ENCODE results near the gene GMNC. TPM values are rescaled to one million over a fixed set of nuclear protein-coding genes. Genes with fewer than 3 reads are reported as not detected.

GMNC gene
- polyA plus RNA-seq, result not detected

DNA sequence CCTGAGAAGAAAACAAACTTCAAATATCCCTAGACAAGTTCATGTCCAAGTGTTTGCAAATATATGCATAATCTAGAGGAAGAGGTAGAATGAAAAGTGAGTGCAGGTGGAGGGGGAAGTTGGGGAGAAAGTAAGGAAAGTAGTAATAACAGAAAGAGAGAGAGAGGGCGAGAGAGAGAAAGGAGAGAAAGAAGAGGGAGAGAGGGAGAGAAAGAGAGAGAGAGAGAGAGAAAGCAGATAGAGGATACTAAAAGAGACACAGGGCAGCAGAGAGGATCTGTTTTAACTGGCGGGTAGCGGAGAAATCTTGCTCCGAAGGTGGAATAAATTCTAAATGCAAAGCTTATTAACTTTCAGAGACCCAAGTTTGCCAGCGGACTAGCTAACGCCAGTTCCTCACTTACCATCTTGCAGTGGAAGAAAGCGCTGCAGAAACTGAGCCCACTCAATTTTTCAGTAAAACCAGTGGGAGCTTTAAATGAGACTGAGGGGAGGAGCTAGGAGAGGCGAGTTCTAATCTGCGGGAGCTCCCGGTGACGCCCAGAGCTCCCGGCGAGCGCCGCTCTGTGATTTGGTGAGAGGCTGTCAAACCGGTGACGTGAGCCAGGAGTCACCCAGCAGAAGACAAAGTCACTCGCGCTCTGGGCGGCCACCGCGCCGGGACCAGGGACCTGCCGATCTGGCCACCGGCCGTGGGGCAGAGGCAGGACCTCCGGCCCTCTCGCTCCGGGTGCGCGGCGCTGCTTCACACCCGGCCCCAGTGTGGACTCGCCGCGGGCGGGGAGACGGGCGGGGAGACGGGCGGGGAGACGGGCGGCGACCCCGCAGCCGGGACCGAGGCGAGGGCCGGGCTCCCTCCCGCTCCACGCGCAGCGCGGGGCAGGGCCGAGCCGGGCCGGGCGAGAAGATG lies at the start of gene GMNC:
Gene GMNC, minus strand, starts transcription at position 486 of the 910 bp plus-strand sequence. Its CDS starts 79 bp downstream, at position 407.
- H3K4me1 ChIP-seq (ENCODE audit: control insufficient read depth in 2 of 2, insufficient read depth in 2 of 2, low read length in 1 of 2), result no peaks in the 10 kb centered on the region
- peak within 1 kb of the TSS; percentile 60 to 63 for H3K4me3 ChIP-seq (ENCODE audit: low read depth in 1 of 2, low read length in 2 of 2)
- H3K9me3 ChIP-seq (ENCODE audit: control insufficient read depth in 2 of 2, insufficient read depth in 1 of 2, low read depth in 1 of 2, low read length in 1 of 2), result no peaks in the 10 kb centered on the region
- peak within 1 kb of the TSS; percentile 28 to 62 for H3K27ac ChIP-seq (ENCODE audit: low read depth in 2 of 2, low read length in 1 of 2)
- WGBS, 2 donors, result 4 to 6% methylated on average over 50 to 58 of the region's 58 CpGs
- no peaks in the 10 kb centered on the region for H3K36me3 ChIP-seq (ENCODE audit: control insufficient read depth in 2 of 2, insufficient read depth in 2 of 2, low read length in 1 of 2)
- no peaks in the 10 kb centered on the region for H3K27me3 ChIP-seq (ENCODE audit: control insufficient read depth in 1 of 2, insufficient read depth in 2 of 2, low read length in 2 of 2)

GRCh38 chr3:190911382-190911781 lies 48.9 kb upstream of the GMNC start:
- Histone ChIP-seq H3K36me3 (ENCODE audit: control insufficient read depth in 2 of 2, insufficient read depth in 2 of 2, low read length in 1 of 2) (no peaks in the 10 kb centered on the region), H3K27ac (ENCODE audit: low read depth in 2 of 2, low read length in 1 of 2) (no peak overlapping the region), H3K27me3 (ENCODE audit: control insufficient read depth in 1 of 2, insufficient read depth in 2 of 2, low read length in 2 of 2) (no peaks in the 10 kb centered on the region), H3K9me3 (ENCODE audit: control insufficient read depth in 2 of 2, insufficient read depth in 1 of 2, low read depth in 1 of 2, low read length in 1 of 2) (no peaks in the 10 kb centered on the region), H3K4me3 (ENCODE audit: low read depth in 1 of 2, low read length in 2 of 2) (no peak overlapping the region), H3K4me1 (ENCODE audit: control insufficient read depth in 2 of 2, insufficient read depth in 2 of 2, low read length in 1 of 2) (no peaks in the 10 kb centered on the region)
- 67 to 73% methylated on average over 4 of the region's 4 CpGs for WGBS, 2 donors

GRCh38 chr3:190909908-190910307 lies 47.4 kb upstream of the GMNC start:
- Histone ChIP-seq H3K9me3 (ENCODE audit: control insufficient read depth in 2 of 2, insufficient read depth in 1 of 2, low read depth in 1 of 2, low read length in 1 of 2) (peaks cover 5 to 6% of the 10 kb centered on the region in 2 donors), H3K36me3 (ENCODE audit: control insufficient read depth in 2 of 2, insufficient read depth in 2 of 2, low read length in 1 of 2) (no peaks in the 10 kb centered on the region), H3K27me3 (ENCODE audit: control insufficient read depth in 1 of 2, insufficient read depth in 2 of 2, low read length in 2 of 2) (no peaks in the 10 kb centered on the region), H3K4me3 (ENCODE audit: low read depth in 1 of 2, low read length in 2 of 2) (no peak overlapping the region), H3K27ac (ENCODE audit: low read depth in 2 of 2, low read length in 1 of 2) (no peak overlapping the region), H3K4me1 (ENCODE audit: control insufficient read depth in 2 of 2, insufficient read depth in 2 of 2, low read length in 1 of 2) (no peaks in the 10 kb centered on the region)
- 85% methylated on average over 9 of the region's 9 CpGs for WGBS, 2 donors

DNA sequence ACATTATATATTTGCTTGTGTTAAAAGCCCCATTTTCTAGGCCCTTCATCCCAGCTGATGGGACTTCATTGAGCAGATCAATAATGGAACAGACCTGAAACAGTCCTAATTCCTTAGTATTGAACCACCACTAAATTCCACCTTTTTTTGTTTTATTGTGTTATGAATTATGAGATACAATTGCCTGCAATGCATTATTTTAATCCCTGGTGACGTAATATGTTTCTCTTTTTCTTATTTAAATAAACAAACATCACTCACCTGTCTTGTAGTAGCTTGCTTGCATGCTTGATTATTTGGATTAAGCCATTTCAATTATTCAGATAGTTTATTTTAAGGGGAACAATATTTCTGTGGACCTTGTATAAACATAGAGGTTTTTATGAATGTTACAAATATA lies 40.7 kb upstream of the GMNC start:
- Histone ChIP-seq H3K27ac (ENCODE audit: low read depth in 2 of 2, low read length in 1 of 2) (no peak overlapping the region), H3K9me3 (ENCODE audit: control insufficient read depth in 2 of 2, insufficient read depth in 1 of 2, low read depth in 1 of 2, low read length in 1 of 2) (peaks cover 5 to 6% of the 10 kb centered on the region in 2 donors), H3K27me3 (ENCODE audit: control insufficient read depth in 1 of 2, insufficient read depth in 2 of 2, low read length in 2 of 2) (no peaks in the 10 kb centered on the region), H3K4me3 (ENCODE audit: low read depth in 1 of 2, low read length in 2 of 2) (no peak overlapping the region), H3K36me3 (ENCODE audit: control insufficient read depth in 2 of 2, insufficient read depth in 2 of 2, low read length in 1 of 2) (no peaks in the 10 kb centered on the region), H3K4me1 (ENCODE audit: control insufficient read depth in 2 of 2, insufficient read depth in 2 of 2, low read length in 1 of 2) (no peaks in the 10 kb centered on the region)
- 40 to 43% methylated on average over 1 of the region's 1 CpG for WGBS, 2 donors

GRCh38 chr3:190902292-190902691 lies 39.8 kb upstream of the GMNC start:
- Histone ChIP-seq H3K27me3 (ENCODE audit: control insufficient read depth in 1 of 2, insufficient read depth in 2 of 2, low read length in 2 of 2) (no peaks in the 10 kb centered on the region), H3K9me3 (ENCODE audit: control insufficient read depth in 2 of 2, insufficient read depth in 1 of 2, low read depth in 1 of 2, low read length in 1 of 2) (peaks cover 5 to 6% of the 10 kb centered on the region in 2 donors), H3K4me3 (ENCODE audit: low read depth in 1 of 2, low read length in 2 of 2) (no peak overlapping the region), H3K36me3 (ENCODE audit: control insufficient read depth in 2 of 2, insufficient read depth in 2 of 2, low read length in 1 of 2) (no peaks in the 10 kb centered on the region), H3K27ac (ENCODE audit: low read depth in 2 of 2, low read length in 1 of 2) (no peak overlapping the region), H3K4me1 (ENCODE audit: control insufficient read depth in 2 of 2, insufficient read depth in 2 of 2, low read length in 1 of 2) (no peaks in the 10 kb centered on the region)
- WGBS, 2 donors, result 64 to 83% methylated on average over 2 of the region's 2 CpGs

- Histone ChIP-seq H3K27ac (ENCODE audit: low read depth in 2 of 2, low read length in 1 of 2) (no peak overlapping the region), H3K36me3 (ENCODE audit: control insufficient read depth in 2 of 2, insufficient read depth in 2 of 2, low read length in 1 of 2) (no peaks in the 10 kb centered on the region), H3K4me3 (ENCODE audit: low read depth in 1 of 2, low read length in 2 of 2) (no peak overlapping the region), H3K4me1 (ENCODE audit: control insufficient read depth in 2 of 2, insufficient read depth in 2 of 2, low read length in 1 of 2) (no peaks in the 10 kb centered on the region), H3K9me3 (ENCODE audit: control insufficient read depth in 2 of 2, insufficient read depth in 1 of 2, low read depth in 1 of 2, low read length in 1 of 2) (peaks cover 0 to 4% of the 10 kb centered on the region in 2 donors), H3K27me3 (ENCODE audit: control insufficient read depth in 1 of 2, insufficient read depth in 2 of 2, low read length in 2 of 2) (no peaks in the 10 kb centered on the region)
- WGBS, 2 donors, result 51 to 61% methylated on average over 4 of the region's 4 CpGs
Observed at GRCh38 chr3:190892395-190892902, 30.0 kb upstream of the GMNC start.

GRCh38 chr3:190886945-190887344 lies 24.5 kb upstream of the GMNC start:
- H3K9me3 ChIP-seq (ENCODE audit: control insufficient read depth in 2 of 2, insufficient read depth in 1 of 2, low read depth in 1 of 2, low read length in 1 of 2), result no peaks in the 10 kb centered on the region
- H3K27ac ChIP-seq (ENCODE audit: low read depth in 2 of 2, low read length in 1 of 2), result no peak overlapping the region
- no peak overlapping the region for H3K4me3 ChIP-seq (ENCODE audit: low read depth in 1 of 2, low read length in 2 of 2)
- no peaks in the 10 kb centered on the region for H3K4me1 ChIP-seq (ENCODE audit: control insufficient read depth in 2 of 2, insufficient read depth in 2 of 2, low read length in 1 of 2)
- WGBS, 2 donors, result 58 to 65% methylated on average over 5 of the region's 5 CpGs
- no peaks in the 10 kb centered on the region for H3K27me3 ChIP-seq (ENCODE audit: control insufficient read depth in 1 of 2, insufficient read depth in 2 of 2, low read length in 2 of 2)
- H3K36me3 ChIP-seq (ENCODE audit: control insufficient read depth in 2 of 2, insufficient read depth in 2 of 2, low read length in 1 of 2), result no peaks in the 10 kb centered on the region

GRCh38 chr3:190883973-190884832 lies 21.7 kb upstream of the GMNC start:
- Histone ChIP-seq H3K4me3 (ENCODE audit: low read depth in 1 of 2, low read length in 2 of 2) (no peak overlapping the region), H3K36me3 (ENCODE audit: control insufficient read depth in 2 of 2, insufficient read depth in 2 of 2, low read length in 1 of 2) (no peaks in the 10 kb centered on the region), H3K4me1 (ENCODE audit: control insufficient read depth in 2 of 2, insufficient read depth in 2 of 2, low read length in 1 of 2) (no peaks in the 10 kb centered on the region), H3K27ac (ENCODE audit: low read depth in 2 of 2, low read length in 1 of 2) (no peak overlapping the region), H3K27me3 (ENCODE audit: control insufficient read depth in 1 of 2, insufficient read depth in 2 of 2, low read length in 2 of 2) (no peaks in the 10 kb centered on the region), H3K9me3 (ENCODE audit: control insufficient read depth in 2 of 2, insufficient read depth in 1 of 2, low read depth in 1 of 2, low read length in 1 of 2) (no peaks in the 10 kb centered on the region)
- WGBS, 2 donors, result 27 to 30% methylated on average over 7 of the region's 7 CpGs

GRCh38 chr3:190883141-190883540 lies 20.6 kb upstream of the GMNC start:
- Histone ChIP-seq H3K9me3 (ENCODE audit: control insufficient read depth in 2 of 2, insufficient read depth in 1 of 2, low read depth in 1 of 2, low read length in 1 of 2) (no peaks in the 10 kb centered on the region), H3K4me3 (ENCODE audit: low read depth in 1 of 2, low read length in 2 of 2) (no peak overlapping the region)
- WGBS, 2 donors, result 69 to 70% methylated on average over 3 of the region's 3 CpGs

More at GRCh38 chr3:190883141-190883540, 20.6 kb upstream of the GMNC start:
- H3K36me3 ChIP-seq (ENCODE audit: control insufficient read depth in 2 of 2, insufficient read depth in 2 of 2, low read length in 1 of 2), result no peaks in the 10 kb centered on the region
- no peak overlapping the region for H3K27ac ChIP-seq (ENCODE audit: low read depth in 2 of 2, low read length in 1 of 2)
- no peaks in the 10 kb centered on the region for H3K4me1 ChIP-seq (ENCODE audit: control insufficient read depth in 2 of 2, insufficient read depth in 2 of 2, low read length in 1 of 2)
- H3K27me3 ChIP-seq (ENCODE audit: control insufficient read depth in 1 of 2, insufficient read depth in 2 of 2, low read length in 2 of 2), result no peaks in the 10 kb centered on the region
